GM12801 (cell line): Measurements from ENCODE around the gene SERGEF.

ENCODE experiments used
- CTCF ChIP-seq: IDR thresholded peaks from one replicate; pipeline ENCODE4 v1.5.1; 2011; ENCODE audit warnings: control low read depth; ENCODE audit not compliant: insufficient read length; ENCODE audit errors: extremely low read depth

SERGEF gene

GRCh38 chr11:17750013-17750800 lies 262.6 kb downstream of the SERGEF start:
- no peak for TF ChIP-seq CTCF

GRCh38 chr11:17748761-17749721 lies 263.8 kb downstream of the SERGEF start:
- TF ChIP-seq CTCF, result no peak

- TF ChIP-seq CTCF, result no peak
Observed at GRCh38 chr11:17748044-17748443, 264.8 kb downstream of the SERGEF start.

- TF ChIP-seq CTCF, result no peak
Observed at GRCh38 chr11:17747131-17747955, 265.5 kb downstream of the SERGEF start.

GRCh38 chr11:17746096-17746495 lies 266.8 kb downstream of the SERGEF start:
- no peak for TF ChIP-seq CTCF

- TF ChIP-seq CTCF, result no peak
Observed at GRCh38 chr11:17745023-17745772, 267.6 kb downstream of the SERGEF start.
